Inflammatory macrophage (primary cell): ENCODE results near the gene RBM19.
A peak's percentile ranks its signal among the peaks of the same experiment; 100 is the strongest.

ENCODE experiments used
- DNase-seq, 2 donors: peaks; one replicate each; pipeline ENCODE4 v3.0.0-alpha.2; 2020 to 2022

Gene RBM19

DNA sequence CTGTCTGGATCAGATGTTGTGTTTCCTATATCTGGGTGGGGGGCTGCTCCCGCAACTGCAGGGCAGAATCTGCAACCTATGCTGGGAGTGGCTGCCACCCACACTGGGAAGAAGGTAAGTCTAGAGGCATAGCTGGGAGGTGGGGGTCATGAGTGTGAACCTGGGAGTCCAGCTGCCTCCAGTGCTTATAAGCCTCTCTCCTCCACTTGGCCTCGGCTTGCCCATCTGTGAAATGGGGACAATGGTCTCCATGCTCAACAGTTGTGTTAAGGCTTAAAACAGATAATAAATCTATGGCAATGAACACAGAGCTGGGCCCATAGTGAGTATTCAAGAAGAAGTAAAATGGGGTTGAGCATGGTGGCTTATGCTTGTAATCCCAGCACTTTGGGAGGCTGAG lies 90.0 kb downstream of the RBM19 start:
- DNase-seq: no peak

DNA sequence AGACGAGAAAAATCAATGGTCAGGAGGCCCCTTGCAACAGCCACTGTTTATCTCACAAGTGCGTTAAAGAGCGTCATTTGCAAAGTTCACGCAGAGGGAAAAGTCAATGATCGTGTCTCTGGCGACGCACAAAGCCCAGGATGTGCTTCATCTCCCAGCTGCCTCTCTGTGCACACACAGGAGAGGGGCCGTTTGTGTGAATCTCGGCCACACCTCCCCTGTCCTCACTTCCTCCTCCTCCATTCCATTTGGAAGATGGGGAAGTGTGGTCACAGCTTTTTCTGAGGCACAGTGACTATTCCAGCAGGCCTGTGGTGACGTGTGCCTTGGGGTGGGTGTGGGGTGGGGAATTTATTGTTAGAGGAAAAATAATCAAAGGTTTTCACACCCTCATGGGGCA lies 90.4 kb downstream of the RBM19 start:
- peak; percentile 5 to 64 for DNase-seq

DNA sequence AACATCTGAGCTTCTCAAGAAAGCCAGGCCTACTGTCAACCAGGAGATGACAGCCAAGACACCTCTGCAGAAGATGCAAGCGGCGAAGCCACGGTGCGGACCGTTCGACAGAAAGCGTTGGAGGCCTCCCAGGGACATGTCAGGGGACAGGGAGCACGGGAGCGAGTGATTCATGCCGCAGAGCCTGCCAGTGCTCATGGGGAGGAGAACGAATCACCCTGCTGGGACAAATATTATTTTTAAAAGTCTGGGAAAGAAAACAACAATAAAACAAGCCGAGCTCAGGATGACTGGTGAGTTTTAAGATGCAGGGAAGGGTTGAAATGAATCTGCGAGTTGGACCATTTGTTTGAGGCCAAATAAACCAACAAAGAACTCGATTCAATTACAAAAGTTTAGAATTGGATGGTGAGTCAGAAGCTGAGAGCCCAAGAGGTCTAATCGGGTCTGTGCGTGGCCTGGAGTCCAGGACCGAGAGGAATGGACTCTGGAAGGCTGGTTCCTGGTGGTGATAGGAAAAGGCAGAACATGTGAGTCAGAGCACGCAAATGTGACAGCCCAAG lies 91.0 kb downstream of the RBM19 start:
- DNase-seq: no peak

DNA sequence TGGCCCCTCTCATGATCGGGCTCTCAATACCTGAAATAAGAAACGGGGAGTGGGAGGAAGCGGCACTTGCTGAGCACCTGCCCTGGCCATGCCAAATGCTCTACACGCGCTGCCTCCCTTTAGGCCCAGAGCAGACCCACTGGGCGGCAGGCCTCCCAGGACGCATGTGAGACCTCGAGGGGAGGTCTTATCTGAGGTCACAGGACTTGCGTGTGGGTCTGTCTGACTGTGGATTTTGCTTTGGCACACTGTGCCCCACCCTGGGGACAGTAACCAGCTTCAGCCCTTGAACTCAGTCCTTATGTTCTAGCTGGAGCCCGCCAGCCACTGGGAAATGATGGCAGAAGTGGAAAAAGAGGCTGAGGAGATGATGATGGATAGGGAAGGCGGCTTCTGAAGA lies 91.8 kb downstream of the RBM19 start:
- no peak for DNase-seq

DNA sequence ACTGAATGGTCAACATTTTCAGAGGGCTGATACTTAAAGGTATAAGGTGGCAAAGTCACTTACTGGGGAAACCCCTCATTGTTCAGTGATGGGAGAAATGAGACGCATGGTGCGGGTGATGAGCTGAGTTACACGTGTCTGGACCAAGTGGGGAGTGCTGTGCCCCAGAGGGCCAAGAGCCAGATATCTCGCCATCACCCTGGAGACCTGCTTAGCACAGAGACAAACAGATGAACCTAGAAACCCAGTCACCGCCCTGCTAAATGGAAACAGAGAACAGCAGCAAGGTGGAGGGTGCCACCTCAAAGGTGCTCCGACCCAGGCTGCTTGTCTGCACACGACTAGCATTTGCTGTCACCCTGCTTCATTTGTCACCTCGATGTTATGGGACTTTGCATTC lies 92.4 kb downstream of the RBM19 start:
- no peak for DNase-seq

DNA sequence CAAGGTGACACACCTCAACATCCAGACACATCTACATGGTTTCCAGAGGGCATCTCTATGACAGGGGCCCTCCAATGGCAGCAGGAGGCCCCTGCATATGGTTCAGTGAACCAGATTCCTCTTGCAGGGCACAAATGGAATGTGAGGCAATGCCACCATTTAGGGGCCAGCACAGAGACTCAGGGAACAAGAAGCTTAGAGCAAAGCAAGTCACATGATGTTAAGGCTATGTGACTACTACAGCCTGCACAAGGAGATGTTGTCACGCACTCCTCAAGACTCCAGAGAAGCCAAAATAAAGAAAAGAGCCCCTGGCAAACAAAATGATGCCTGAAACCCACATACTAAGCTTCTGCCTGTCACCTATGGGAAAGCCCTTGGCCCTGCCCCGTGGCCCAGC lies 95.2 kb downstream of the RBM19 start:
- DNase-seq: peak in 1 of 2 donors; percentile 30

DNA sequence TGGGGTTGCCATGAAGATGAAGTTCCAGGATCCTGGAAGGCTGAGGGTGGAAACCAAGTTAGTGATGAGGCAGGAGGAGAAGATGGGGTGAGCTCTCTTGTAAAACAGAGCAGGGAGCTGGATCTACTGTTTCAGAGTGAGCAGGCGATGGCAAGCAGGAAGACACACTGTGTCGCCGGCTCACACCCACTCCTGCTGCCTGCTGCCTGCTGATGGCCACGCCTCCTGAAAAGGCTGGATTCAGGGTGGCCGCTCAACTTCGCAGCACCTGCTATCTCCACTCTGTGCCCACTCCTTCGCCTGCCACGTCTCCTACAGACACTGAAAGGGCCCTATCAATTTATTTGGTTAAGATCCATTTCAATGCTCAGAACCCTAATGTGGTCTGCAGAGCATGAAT lies 96.1 kb downstream of the RBM19 start:
- no peak for DNase-seq

DNA sequence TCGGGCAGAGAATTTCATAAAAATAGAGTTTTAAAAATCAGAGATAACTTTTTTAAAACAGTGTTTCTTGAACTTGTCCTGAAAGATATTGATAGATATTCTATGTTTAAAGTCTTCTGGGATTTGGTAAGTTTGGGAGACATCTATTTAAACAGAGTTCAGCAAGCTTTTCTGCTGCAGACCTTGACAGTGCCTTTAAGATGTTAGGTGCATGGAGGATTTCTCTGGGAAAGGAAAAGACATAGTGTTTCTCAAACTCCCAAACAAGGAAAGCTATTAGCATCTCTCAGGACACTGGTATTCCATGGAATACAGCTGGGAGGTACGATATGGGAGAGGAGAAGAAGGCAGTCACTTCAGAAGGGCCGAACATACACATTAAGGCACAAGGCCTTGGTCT lies 97.8 kb downstream of the RBM19 start:
- no peak for DNase-seq

DNA sequence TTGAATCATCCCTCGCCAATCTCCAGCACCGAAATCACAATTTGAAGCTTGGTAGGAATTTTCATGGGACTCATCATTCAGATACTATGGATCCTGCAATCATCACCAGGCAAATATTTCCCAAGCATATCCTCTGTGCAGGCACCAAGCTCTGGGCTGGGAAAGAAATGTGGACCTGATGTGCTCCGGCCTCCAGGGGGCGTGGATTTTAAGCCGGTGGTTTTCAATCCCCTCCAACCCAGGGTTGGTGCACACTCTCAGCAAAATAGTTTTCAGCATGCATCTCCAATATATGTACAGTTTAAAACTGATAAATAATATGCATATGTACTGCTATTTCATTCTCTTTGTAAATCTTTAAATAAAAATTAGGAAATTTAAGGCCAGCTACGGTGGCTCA lies 98.9 kb downstream of the RBM19 start:
- DNase-seq: no peak

DNA sequence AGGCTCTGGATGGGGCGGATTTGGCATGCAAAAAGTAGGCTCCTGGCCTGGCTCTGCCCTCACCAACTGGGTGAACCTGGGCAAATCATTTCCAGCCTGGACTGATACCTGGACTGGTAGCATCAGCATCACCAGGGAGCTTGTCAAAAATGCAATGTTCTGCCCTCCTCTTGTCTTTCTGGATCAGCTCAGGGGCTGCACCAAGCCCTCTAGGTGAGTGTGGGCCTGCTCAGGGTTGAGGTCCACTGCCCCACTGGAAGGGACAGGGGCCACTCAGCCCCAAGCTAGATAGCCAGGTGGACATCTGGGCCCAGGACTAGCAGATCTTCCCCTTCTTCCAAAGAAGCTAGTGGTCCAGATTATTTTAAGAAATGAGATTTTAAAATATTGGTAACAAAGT lies 99.6 kb downstream of the RBM19 start:
- DNase-seq: no peak

DNA sequence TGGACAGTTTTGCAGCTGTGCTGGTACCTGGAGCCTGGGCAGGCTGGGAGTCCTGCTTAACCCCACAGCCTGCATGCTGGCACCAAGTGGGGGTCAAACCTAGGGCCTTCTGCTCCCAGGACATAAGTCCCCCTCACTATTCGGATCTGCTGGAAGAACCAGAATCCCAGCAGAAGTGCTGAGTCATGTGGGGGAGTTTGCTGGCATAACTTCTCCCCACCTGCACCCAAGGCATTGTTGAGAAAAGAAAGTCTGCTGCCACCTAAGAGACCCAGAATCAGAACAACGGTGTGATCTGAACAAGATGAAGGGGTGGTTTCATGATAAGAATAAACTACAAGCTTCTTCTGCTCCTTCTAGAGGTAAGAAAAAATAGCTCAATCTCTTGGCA lies 102.7 kb downstream of the RBM19 start:
- no peak for DNase-seq

DNA sequence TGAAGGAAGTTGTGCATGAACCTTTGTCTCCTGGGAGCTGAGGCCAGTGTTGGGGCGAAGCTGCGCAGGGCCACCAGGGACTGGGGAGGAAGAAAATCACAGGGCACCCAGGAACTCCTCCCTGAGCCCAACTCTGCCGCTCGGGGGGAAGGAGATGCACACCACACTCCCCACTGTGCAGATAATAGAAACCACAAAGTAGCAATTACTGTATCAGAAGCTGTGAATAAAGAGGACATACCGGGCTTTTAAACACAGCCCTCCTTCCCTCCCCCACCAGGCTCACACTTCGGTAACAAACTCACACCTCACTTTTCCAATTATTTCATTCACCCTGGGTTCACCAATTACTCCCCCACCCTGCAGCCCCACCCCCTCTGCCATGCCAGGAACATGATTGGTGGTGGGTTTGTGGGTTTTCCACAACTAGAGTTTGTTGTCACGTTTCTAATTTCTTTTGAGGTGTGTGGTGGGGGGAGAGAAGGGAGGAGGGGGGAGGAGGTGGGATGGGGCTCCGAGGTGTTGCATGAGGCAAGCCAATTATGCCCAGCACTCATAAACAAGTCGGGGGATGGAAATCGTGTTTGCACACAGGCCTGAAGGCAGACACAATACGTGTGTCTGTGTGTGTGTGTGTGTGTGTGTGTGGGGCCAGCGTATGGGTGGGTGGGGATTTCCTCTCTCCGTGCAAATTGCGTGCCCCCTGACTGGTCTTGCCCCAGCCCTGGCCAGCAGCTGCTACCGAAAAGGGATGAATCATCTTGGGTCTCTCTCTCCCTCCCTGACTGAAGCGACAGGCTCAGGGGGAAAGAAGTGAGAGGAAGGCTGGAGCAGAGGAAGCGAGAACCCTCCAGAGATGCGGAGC lies 103.3 kb downstream of the RBM19 start:
- DNase-seq: peak; percentile 48 to 83

DNA sequence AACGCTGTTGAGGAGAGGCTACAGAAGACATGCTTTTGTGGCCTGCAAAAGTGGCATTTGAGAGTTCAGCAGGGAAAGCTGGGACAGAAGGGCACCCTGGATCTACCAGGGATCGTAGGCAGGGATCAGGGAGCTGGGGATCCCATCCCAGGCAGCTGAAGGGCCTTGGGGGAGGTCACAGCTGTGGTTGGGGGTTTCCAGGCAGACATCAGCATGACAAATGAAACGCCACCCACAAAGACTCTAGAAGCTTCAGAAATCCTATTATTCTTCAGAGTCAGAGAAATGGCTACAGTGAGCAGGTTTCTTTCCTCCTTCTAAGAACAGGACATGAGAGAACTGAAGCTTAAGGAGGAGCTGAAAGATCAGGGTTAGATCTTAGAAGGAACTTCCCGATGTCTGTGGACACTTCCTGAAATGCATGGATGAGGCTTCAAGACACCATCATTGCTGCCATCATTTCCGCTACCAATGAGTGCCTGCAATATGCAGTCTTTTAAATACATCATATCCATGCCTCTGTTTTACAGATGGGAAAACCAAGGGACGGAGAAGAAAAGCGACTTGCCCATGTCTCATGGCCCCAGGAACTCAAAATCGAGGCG lies 104.3 kb downstream of the RBM19 start:
- DNase-seq: peak in 1 of 2 donors; percentile 53

DNA sequence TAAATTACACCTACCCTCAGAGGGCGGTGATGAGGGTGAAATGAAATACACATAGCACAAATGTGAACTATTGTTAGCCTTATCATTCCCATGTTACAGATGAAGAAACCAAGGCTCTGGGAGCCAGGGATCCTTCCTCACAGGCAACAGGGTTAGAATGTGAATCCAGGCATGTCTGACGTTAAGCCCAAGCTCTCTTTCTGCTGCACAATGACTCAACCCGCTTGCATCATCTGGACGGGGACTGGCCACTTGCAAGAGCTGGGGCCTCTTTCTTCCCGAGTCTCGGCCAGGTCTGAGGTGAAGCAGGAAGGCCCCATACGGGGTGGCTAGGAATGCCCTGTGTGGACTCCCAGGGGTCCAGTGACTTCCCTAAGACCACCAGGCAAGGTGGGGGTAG lies 105.2 kb downstream of the RBM19 start:
- DNase-seq: peak; percentile 57 to 84

DNA sequence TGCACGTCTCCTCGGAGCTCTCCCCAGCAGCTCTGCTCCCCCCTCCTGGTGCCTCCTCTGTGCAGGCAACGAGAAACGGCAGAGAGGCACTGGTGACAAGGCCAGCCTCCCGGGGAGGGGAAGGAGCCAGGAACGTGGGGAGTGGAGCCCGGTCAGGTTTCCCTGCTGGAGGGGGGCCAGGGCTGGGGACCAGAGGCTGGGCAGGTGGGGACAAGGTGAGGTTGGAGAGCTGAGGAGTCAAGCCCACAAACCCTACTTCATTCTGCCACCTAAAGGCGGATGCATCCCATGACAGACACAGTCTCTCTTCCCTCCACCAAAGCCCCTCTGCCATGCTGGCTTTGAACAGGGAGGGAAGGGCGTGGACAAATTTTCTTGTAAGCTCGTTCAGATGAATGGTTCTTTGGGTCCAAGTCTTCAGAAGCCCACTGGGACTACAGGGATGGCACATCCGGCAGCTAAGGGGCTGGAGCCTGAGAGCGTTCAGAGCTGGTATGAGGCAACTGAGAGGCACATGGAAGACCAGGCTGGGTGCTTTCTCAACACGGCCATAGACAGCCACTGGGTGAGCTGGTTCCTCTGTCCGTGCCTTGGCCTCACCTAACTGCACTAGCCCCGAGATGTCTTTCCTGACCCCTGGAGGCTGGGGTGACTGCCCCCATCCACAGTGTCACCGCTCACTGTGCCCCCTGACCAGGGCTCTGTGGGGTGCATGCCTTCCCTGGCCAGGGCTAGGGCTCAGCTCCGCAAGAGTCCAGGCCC lies 105.9 kb downstream of the RBM19 start:
- peak in 1 of 2 donors; percentile 32 for DNase-seq

DNA sequence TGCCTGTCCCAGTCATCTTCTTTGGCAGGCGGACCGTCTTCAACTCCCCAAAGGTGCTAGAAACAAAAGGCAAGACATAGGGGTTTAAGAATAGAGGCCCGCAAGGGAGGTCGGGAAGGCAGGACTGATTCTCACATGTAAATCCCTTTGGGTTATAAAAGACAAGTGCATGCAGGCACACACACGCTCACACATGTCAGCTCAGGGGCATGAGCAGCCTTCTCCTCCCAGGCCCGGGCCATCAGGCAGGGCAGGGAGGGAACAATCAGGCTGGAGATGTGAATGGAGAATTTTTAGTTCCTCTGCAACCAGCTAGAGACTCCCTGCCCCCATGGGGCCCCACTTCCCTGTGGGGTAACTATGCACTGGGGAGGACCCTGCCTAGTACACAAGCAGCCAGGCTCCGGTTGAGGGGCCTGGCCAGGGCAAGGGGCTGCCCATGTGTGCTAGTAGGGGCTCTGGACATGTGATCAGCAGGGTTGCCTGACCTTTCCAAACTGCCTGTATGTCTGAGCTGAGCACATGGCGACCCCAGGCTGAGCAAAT lies 107.2 kb downstream of the RBM19 start:
- peak in 1 of 2 donors; percentile 5 for DNase-seq

DNA sequence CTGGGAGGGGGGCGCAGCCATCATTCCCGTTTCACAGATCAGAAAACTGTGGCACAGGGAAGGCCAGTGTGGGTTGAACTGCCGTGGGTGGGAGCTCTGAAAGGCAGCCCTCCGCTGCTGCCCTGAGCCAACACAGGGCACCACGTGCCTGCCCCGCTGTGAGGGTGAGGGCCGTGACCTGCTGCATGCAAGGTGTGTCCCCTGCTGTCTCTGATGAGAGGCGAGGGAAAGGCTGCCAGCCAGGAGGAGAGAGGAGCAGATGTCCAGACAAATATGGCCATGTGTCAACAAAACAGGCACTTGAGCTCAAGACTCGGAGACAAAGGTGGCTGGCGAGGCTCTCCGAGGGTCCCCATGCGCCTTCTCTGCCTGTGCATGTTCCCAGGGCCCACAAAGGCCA lies 108.8 kb downstream of the RBM19 start:
- DNase-seq: no peak

DNA sequence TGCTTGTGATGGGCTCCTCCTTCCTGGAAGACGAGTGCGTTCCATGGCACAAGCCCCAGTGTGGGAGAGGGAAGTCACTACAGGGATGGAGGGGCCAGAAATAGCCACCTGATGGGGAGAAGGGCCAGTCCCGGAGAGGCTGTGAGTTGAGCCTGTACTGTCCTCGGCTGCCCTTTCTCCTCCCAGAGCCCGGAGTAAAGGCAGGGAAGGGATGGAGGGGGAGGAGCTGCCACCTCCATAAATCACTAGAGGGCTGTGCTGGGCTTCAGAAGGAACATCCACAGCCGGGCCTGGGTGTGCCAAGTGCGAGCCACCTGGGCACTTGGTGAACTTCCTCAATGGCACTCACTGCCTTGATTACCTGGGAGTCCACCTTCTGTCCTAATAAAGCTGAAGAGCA lies 110.1 kb downstream of the RBM19 start:
- DNase-seq: no peak

DNA sequence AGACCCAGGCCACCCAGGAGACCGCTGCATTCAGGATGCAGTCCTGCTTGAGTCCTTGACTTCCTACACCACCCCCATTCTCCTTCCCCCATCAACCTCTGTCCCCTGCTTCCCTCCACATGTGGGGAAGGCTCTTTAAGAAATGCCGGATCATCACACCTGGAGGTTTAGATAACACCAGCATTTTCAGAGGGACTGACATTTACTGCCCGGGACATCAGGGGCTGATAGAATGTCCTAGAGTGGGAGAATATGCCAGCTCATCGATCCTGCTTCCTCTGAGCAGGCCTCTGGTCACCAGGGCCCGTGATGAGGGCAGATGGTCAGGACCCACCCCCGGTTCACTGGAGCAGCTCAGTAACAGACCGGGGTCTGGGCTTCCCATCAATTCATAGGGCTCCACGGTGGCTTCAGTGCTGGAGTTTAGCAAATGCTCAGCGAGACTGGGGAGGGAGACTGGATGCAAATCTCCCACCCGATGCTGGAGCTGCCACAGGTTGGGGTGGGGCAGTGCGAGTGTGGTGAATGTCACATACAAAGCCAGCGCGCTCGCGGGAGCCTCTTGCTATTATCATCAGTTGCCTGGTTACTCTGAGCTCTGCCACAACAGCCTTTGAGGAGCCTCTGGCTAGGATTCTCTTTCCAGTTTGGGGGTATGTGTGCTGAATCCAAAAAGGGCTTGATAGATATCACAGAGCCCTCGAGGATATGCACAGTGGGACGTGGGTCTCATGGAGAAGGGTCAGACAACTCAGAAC lies 111.6 kb downstream of the RBM19 start:
- DNase-seq: no peak

DNA sequence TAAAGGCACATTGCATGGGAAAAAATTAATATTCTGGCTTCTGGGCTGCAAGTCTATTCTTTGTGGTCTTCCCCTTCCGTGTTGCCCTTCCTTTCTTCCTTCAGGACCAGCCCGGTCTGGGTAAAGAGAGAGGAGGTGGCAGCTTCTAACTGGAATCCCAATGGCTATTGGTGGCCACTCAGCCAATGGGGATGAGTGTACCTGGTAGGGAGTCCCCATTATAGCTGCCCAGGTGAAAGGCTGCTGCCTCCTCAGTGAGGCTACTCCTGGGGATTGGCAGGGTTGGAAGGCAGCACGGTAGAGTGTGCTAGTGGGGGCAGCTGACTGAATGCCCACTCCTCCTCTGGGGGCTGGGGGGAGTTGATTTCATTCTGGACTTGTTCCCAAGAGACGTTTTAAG lies 112.6 kb downstream of the RBM19 start:
- DNase-seq: no peak

DNA sequence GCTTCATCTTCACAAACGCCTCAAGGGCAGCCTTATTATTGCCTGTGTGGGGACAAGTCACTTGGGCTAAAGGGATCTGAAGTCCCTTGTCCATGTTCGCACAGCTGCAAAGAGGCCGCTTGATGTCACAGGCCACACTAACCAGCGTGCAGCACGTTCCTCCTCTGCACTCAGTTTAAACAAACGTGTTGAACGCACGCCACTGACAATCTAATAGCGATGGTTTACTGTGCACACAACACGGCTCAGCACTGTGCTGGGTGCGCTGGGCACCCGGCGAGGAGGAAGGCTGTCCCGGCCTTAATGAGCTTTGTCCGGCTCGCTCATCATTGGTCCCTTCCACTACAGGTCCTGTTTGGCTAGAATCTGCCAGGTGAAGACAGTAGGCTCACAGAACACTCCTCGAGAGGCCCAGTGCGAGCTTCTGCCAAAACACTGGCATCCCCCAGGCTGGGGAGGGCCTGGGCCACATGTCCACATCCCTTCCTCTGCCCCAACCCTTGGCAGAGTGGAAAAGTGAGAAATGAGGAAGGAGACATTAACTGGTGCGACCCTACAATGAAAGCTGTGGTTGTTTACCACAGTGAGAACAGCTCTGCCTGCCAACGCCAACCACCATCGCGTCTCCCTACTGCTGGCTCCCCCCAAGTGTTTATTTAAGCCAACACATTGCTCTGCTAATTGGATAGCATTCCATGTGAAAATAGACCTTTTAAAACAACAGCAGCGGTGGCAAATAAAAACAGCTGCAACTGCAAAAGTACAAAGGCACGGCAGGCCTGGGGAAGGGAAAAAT lies 113.2 kb downstream of the RBM19 start:
- no peak for DNase-seq
